ENCODE data around the gene TRAPPC8. TPM values are rescaled to one million over a fixed set of nuclear protein-coding genes. Genes with fewer than 3 reads are reported as not detected.
"Not testable (repeated sequence)": the region's sequence is repeated elsewhere in the genome, so short reads cannot be mapped to it uniquely, and the experiment has no call there.

Gene TRAPPC8
- total RNA-seq, 1 experiment from 2014 or later = 38.0 TPM

GRCh38 chr18:31901063-31901462 lies 41.9 kb downstream of the TRAPPC8 start:
- intact Hi-C loops (cut with micrococcal nuclease; ENCODE audit: unreplicated experiment) = no loop called here
- no peaks in the 10 kb centered on the region for H3K4me1 Mint-ChIP-seq (ENCODE audit: low read depth, unreplicated experiment)
- H3K4me3 Mint-ChIP-seq (ENCODE audit: low read depth, unreplicated experiment) = no peak overlapping the region
- CTCF ChIA-PET = no interaction called here
- peaks cover 16% of the 10 kb centered on the region for H3K36me3 Mint-ChIP-seq (ENCODE audit: insufficient read depth, unreplicated experiment)
- TF ChIP-seq CTCF (IDR thresholded peaks at IDR 0.05; ENCODE audit: unreplicated experiment) = no peak
- DNase-seq = no peak
- H3K27ac Mint-ChIP-seq (ENCODE audit: unreplicated experiment) = no peak overlapping the region
- BruUV-seq (replicated peaks) = no TSS peak
- no peaks in the 10 kb centered on the region for H3K27me3 Mint-ChIP-seq (ENCODE audit: unreplicated experiment)
- H3K9me3 Mint-ChIP-seq (ENCODE audit: low read depth, unreplicated experiment) = no peaks in the 10 kb centered on the region

GRCh38 chr18:31899771-31900170 lies 43.2 kb downstream of the TRAPPC8 start:
- not testable (repeated sequence) for DNase-seq

GRCh38 chr18:31892936-31893335 lies 50.0 kb downstream of the TRAPPC8 start:
- no peak for TF ChIP-seq CTCF (IDR thresholded peaks at IDR 0.05; ENCODE audit: unreplicated experiment)
- no peak overlapping the region for H3K4me3 Mint-ChIP-seq (ENCODE audit: low read depth, unreplicated experiment)
- CTCF ChIA-PET = no interaction called here
- BruUV-seq (replicated peaks) = no TSS peak
- no peak for DNase-seq
- H3K27me3 Mint-ChIP-seq (ENCODE audit: unreplicated experiment) = no peaks in the 10 kb centered on the region
- intact Hi-C loops (cut with micrococcal nuclease; ENCODE audit: unreplicated experiment) = no loop called here
- H3K4me1 Mint-ChIP-seq (ENCODE audit: low read depth, unreplicated experiment) = no peaks in the 10 kb centered on the region
- peaks cover 15% of the 10 kb centered on the region for H3K36me3 Mint-ChIP-seq (ENCODE audit: insufficient read depth, unreplicated experiment)
- H3K9me3 Mint-ChIP-seq (ENCODE audit: low read depth, unreplicated experiment) = no peaks in the 10 kb centered on the region
- no peak overlapping the region for H3K27ac Mint-ChIP-seq (ENCODE audit: unreplicated experiment)

More at GRCh38 chr18:31899771-31900170, 43.2 kb downstream of the TRAPPC8 start:
- H3K4me3 Mint-ChIP-seq (ENCODE audit: low read depth, unreplicated experiment); BruUV-seq (replicated peaks); H3K4me1 Mint-ChIP-seq (ENCODE audit: low read depth, unreplicated experiment); intact Hi-C loops (cut with micrococcal nuclease; ENCODE audit: unreplicated experiment); H3K27me3 Mint-ChIP-seq (ENCODE audit: unreplicated experiment); H3K9me3 Mint-ChIP-seq (ENCODE audit: low read depth, unreplicated experiment); H3K27ac Mint-ChIP-seq (ENCODE audit: unreplicated experiment); CTCF ChIA-PET: not testable (repeated sequence)
- H3K36me3 Mint-ChIP-seq (ENCODE audit: insufficient read depth, unreplicated experiment) = peaks cover 20% of the 10 kb centered on the region

- no peaks in the 10 kb centered on the region for H3K9me3 Mint-ChIP-seq (ENCODE audit: low read depth, unreplicated experiment)
- no peak overlapping the region for H3K4me3 Mint-ChIP-seq (ENCODE audit: low read depth, unreplicated experiment)
- no peak for TF ChIP-seq CTCF (IDR thresholded peaks at IDR 0.05; ENCODE audit: unreplicated experiment)
- DNase-seq = no peak
- H3K36me3 Mint-ChIP-seq (ENCODE audit: insufficient read depth, unreplicated experiment) = peaks cover 23% of the 10 kb centered on the region
- BruUV-seq (replicated peaks) = no TSS peak
- no peak overlapping the region for H3K27ac Mint-ChIP-seq (ENCODE audit: unreplicated experiment)
- intact Hi-C loops (cut with micrococcal nuclease; ENCODE audit: unreplicated experiment) = no loop called here
- CTCF ChIA-PET = interaction anchor here (0.7 kb wide), 1 partner anchor 24 kb away, joined by 3 read pairs; no protein-coding TSS in a partner anchor
- H3K4me1 Mint-ChIP-seq (ENCODE audit: low read depth, unreplicated experiment) = no peaks in the 10 kb centered on the region
- H3K27me3 Mint-ChIP-seq (ENCODE audit: unreplicated experiment) = no peaks in the 10 kb centered on the region
Observed at GRCh38 chr18:31891566-31891965, 51.4 kb downstream of the TRAPPC8 start.

DNA sequence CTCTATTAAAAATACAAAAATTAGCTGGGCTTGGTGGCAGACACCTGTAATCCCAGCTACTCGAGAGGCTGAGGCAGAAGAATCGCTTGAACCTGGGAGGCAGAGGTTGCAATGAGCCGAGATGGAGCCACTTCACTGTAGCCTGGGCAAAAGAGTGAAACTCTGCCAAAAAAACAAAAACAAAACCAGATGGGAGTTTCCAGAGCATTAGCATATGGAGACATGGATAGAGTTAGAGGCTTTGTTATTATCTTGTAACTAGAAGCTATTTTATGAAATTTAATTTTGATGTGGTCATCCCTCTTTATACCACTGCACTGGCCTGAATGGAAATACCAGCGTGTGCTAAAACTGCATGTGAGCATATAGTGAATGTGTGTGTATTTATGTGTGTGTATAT lies 58.9 kb downstream of the TRAPPC8 start:
- CTCF ChIA-PET = no interaction called here
- BruUV-seq (replicated peaks) = no TSS peak
- no peaks in the 10 kb centered on the region for H3K4me1 Mint-ChIP-seq (ENCODE audit: low read depth, unreplicated experiment)
- no peak overlapping the region for H3K4me3 Mint-ChIP-seq (ENCODE audit: low read depth, unreplicated experiment)
- H3K9me3 Mint-ChIP-seq (ENCODE audit: low read depth, unreplicated experiment) = peaks cover 8% of the 10 kb centered on the region
- intact Hi-C loops (cut with micrococcal nuclease; ENCODE audit: unreplicated experiment) = no loop called here
- no peak overlapping the region for H3K27ac Mint-ChIP-seq (ENCODE audit: unreplicated experiment)
- no peak for DNase-seq
- no peak for TF ChIP-seq CTCF (IDR thresholded peaks at IDR 0.05; ENCODE audit: unreplicated experiment)
- no peaks in the 10 kb centered on the region for H3K27me3 Mint-ChIP-seq (ENCODE audit: unreplicated experiment)
- H3K36me3 Mint-ChIP-seq (ENCODE audit: insufficient read depth, unreplicated experiment) = peaks cover 53% of the 10 kb centered on the region

All from Calu3 (cell line).